K562 (cell line): ENCODE measurements around the gene ORC5. TPM values are rescaled to one million over a fixed set of nuclear protein-coding genes. Genes with fewer than 3 reads are reported as not detected.

Source experiments
- CREM ChIP-seq: IDR thresholded peaks from 2 replicates; pipeline ENCODE4 v1.6.1; 2014; ENCODE audit warnings: antibody characterized with exemption, low read depth
- HCFC1 ChIP-seq: IDR thresholded peaks from 2 replicates; pipeline ENCODE4 v1.6.1; 2012; ENCODE audit warnings: low read depth, low read length, improper control_type of control experiment
- SRSF1 ChIP-seq: fragments of 200-400 bp; formaldehyde crosslinking; IDR thresholded peaks from 2 replicates; pipeline ENCODE4 v1.6.1; 2017; ENCODE audit warnings: mild to moderate bottlenecking, low read depth, low read length, moderate library complexity
- SUPT5H ChIP-seq: fragments of 450-650 bp; IDR thresholded peaks from 2 replicates; pipeline ENCODE4 v1.6.1; 2016
- XRCC3 ChIP-seq: fragments of 450-650 bp; IDR thresholded peaks from 2 replicates; pipeline ENCODE4 v1.6.1; 2017; ENCODE audit warnings: mild to moderate bottlenecking, moderate library complexity
- ZNF140 ChIP-seq: fragments of 250-450 bp; sonication (Bioruptor Pico); IDR thresholded peaks from 2 replicates; pipeline ENCODE4 v1.8.0; 2021; ENCODE audit warnings: moderate library complexity, mild to moderate bottlenecking, inconsistent platforms
- polyA plus RNA-seq, 8 experiments: library from polyadenylated mRNA; depleted of rRNA in 4 of 8; stranded (reverse) in 5 of 8; unstranded in 3 of 8; fragments of >200 nt; fragmentation: Nextera tagmentation in 2 of 8; fragmentation: Illumina TruSeq in 1 of 8; extraction: Ambion mirVana in 2 of 8; extraction: Trizol in 1 of 8; gene quantifications; 2 replicates each; pipeline versions ENCODE4 v1.2.1 to v1.2.3, GENCODE V29; 2011 to 2014; ENCODE audit warnings: inconsistent platforms in 1 of 8, missing spikeins in 1 of 8
- total RNA-seq, 7 experiments: library from RNA; depleted of rRNA in 6 of 7; stranded (reverse); fragments of >200 nt in 6 of 7; fragmentation: Illumina TruSeq in 2 of 7; extraction: Trizol in 2 of 7; gene quantifications; 2 replicates each; pipeline versions ENCODE4 v1.2.1 to v1.2.3, GENCODE V29; 2011 to 2021; ENCODE audit warnings: low replicate concordance in 1 of 7
- TF ChIP-seq, protein P1 (sequence below), 2 experiments: fragments of 450-650 bp in 1 of 2; sonication (generic) in 1 of 2; formaldehyde crosslinking in 1 of 2; IDR thresholded peaks; 2 replicates each; pipeline versions ENCODE4 v1.7.1 to v1.9.0; 2016 to 2022; ENCODE audit warnings: inconsistent platforms in 1 of 2, mild to moderate bottlenecking in 1 of 2, missing genetic modification reagents in 1 of 2
- TF ChIP-seq, protein P2 (sequence below): fragments of 250-450 bp; sonication (Bioruptor Pico); IDR thresholded peaks from 2 replicates; pipeline ENCODE4 v1.8.0; 2022; ENCODE audit warnings: inconsistent platforms

ORC5 gene
- total and polyA plus RNA-seq, 9 of the 15 experiments (the other 6 are each of a cell fraction or from before 2014, with no cell fraction given), result 29.8 to 136 (median 54.8) TPM

- TF ChIP-seq, protein P1, sequence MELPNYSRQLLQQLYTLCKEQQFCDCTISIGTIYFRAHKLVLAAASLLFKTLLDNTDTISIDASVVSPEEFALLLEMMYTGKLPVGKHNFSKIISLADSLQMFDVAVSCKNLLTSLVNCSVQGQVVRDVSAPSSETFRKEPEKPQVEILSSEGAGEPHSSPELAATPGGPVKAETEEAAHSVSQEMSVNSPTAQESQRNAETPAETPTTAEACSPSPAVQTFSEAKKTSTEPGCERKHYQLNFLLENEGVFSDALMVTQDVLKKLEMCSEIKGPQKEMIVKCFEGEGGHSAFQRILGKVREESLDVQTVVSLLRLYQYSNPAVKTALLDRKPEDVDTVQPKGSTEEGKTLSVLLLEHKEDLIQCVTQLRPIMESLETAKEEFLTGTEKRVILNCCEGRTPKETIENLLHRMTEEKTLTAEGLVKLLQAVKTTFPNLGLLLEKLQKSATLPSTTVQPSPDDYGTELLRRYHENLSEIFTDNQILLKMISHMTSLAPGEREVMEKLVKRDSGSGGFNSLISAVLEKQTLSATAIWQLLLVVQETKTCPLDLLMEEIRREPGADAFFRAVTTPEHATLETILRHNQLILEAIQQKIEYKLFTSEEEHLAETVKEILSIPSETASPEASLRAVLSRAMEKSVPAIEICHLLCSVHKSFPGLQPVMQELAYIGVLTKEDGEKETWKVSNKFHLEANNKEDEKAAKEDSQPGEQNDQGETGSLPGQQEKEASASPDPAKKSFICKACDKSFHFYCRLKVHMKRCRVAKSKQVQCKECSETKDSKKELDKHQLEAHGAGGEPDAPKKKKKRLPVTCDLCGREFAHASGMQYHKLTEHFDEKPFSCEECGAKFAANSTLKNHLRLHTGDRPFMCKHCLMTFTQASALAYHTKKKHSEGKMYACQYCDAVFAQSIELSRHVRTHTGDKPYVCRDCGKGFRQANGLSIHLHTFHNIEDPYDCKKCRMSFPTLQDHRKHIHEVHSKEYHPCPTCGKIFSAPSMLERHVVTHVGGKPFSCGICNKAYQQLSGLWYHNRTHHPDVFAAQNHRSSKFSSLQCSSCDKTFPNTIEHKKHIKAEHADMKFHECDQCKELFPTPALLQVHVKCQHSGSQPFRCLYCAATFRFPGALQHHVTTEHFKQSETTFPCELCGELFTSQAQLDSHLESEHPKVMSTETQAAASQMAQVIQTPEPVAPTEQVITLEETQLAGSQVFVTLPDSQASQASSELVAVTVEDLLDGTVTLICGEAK (IDR thresholded peaks at IDR 0.05), result peak; percentile 47; the same call in 1 of the 2 replicates
- TF ChIP-seq, protein P1 (CRISPR knock-in tag; IDR thresholded peaks at IDR 0.05), result no peak
- TF ChIP-seq, protein P2, sequence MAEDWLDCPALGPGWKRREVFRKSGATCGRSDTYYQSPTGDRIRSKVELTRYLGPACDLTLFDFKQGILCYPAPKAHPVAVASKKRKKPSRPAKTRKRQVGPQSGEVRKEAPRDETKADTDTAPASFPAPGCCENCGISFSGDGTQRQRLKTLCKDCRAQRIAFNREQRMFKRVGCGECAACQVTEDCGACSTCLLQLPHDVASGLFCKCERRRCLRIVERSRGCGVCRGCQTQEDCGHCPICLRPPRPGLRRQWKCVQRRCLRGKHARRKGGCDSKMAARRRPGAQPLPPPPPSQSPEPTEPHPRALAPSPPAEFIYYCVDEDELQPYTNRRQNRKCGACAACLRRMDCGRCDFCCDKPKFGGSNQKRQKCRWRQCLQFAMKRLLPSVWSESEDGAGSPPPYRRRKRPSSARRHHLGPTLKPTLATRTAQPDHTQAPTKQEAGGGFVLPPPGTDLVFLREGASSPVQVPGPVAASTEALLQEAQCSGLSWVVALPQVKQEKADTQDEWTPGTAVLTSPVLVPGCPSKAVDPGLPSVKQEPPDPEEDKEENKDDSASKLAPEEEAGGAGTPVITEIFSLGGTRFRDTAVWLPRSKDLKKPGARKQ (CRISPR knock-in tag), result no peak
- no peak for TF ChIP-seq XRCC3
- no peak for TF ChIP-seq ZNF140 (CRISPR knock-in tag)
- peak; percentile 69; the same call in 1 of the 2 replicates for TF ChIP-seq HCFC1
- no peak for TF ChIP-seq SRSF1
- peak; percentile 98 for TF ChIP-seq SUPT5H
- peak; percentile 95 for TF ChIP-seq CREM
These were observed at the start of gene ORC5 (continued) for GRCh38 chr7:104207731-104208420.
